ENCODE results near the gene CDCA7L.

CDCA7L gene

DNA sequence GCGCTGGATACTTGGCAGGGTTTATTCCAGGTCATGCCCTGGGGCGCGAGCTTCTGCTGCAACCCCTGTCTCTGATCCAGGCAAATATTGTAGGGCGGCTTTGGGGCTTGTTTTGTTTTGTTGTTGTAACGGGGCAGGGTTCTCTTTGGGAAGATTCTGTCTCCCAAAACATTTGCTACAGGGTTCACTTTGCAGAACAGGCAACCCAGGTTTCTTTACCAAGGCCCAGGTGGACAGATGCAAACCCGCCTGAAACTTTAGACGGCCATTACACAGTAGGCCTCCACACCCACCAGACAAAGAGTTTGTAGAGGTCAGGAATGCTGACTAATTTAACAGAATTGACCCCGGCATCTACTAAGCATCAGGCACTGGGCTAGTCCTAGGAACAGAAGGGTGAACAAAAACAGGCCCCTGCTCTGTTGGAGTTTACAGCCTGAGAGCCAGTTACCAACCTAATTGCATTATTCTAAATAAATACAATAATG lies 567 bp upstream of the CDCA7L start:
- H3K4me3 ChIP-seq (ENCODE audit: low read depth, low read length) = peak overlapping the region; percentile 72
- TF ChIP-seq, protein P1, sequence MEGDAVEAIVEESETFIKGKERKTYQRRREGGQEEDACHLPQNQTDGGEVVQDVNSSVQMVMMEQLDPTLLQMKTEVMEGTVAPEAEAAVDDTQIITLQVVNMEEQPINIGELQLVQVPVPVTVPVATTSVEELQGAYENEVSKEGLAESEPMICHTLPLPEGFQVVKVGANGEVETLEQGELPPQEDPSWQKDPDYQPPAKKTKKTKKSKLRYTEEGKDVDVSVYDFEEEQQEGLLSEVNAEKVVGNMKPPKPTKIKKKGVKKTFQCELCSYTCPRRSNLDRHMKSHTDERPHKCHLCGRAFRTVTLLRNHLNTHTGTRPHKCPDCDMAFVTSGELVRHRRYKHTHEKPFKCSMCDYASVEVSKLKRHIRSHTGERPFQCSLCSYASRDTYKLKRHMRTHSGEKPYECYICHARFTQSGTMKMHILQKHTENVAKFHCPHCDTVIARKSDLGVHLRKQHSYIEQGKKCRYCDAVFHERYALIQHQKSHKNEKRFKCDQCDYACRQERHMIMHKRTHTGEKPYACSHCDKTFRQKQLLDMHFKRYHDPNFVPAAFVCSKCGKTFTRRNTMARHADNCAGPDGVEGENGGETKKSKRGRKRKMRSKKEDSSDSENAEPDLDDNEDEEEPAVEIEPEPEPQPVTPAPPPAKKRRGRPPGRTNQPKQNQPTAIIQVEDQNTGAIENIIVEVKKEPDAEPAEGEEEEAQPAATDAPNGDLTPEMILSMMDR (IDR thresholded peaks at IDR 0.05; ENCODE audit: low read depth, low read length) = no peak

DNA sequence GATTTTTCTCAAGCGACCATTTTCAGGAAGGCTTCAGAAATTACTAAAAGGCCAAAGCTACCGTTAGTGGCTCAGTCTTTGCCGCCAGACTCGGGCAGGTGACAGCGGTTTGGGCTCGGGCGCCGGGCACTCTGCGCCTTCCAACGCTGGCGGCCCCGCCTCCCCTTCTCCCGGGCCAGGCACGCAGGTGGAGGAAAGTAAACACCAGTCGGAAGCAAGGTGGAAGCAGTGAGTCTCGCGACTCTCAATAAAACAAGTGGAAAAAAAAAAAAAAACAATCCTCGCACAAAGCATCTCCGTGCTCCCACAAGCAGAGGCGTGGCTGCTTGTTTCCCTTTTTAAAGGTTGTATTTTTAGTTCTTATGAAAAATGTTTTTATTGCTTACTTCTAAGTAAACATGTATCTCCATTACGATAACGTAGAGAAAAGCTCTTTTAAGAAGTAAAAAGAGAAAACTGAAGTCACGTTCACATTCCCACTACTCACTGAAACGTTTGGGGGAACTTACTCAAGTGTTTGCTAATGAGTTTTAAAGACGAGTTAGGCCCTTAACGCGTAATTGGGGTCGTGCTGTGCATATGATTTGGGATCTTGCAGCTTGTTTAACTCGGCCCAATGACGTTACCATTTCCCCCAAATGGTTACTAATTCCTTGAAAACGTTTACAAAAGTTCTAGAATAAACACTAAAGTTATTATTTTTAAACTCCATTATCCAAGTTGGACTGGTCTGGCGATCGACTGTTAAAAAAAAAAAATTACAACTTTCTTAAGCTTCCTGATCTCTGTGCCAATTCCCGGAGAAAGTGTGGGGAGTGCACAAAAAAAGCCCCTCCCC lies 864 bp downstream of the CDCA7L start:
- peak overlapping the region; percentile 72 for H3K4me3 ChIP-seq (ENCODE audit: low read depth, low read length)
- TF ChIP-seq, protein P1 (IDR thresholded peaks at IDR 0.05; ENCODE audit: low read depth, low read length) = no peak

DNA sequence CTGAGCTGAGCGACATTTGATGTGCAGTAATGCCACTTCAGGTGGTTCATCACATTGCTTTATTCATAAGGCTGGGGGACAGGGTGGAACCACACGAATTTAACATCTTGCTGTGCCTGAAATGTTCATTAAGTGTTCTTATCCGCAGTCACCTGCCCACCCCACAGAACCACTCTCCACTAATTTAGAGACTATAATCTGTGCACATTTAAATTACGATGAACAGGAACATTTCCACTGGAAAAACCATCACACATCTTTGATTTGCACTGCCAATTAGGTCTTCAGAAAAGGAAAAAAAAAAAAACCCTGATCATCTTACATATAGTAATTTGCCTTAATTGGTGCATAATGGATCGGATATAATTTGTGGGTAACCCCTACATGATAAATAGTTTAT lies 2.3 kb downstream of the CDCA7L start:
- H3K4me3 ChIP-seq (ENCODE audit: low read depth, low read length) = no peak overlapping the region
- TF ChIP-seq, protein P1 (IDR thresholded peaks at IDR 0.05; ENCODE audit: low read depth, low read length) = no peak

DNA sequence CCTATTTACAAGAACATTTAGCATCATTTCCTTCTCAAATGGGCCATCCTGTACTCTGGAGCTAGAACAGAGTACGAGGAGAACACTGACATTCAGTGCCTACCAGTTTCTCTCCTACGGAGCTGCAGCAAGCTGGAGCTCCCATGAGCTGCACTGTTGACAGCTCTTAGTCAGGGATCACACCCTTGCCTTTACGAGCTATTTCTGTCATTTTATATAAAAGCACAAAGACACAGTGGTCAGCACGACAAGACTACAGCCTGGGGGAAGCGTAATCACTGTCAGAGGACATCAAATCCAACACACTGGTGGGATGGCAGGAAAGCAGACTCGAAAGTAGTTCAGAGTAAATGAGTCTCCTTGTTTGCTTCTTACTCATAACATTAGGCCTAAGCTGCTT lies 2.7 kb downstream of the CDCA7L start:
- TF ChIP-seq, protein P1 (IDR thresholded peaks at IDR 0.05; ENCODE audit: low read depth, low read length) = no peak
- H3K4me3 ChIP-seq (ENCODE audit: low read depth, low read length) = no peak overlapping the region

DNA sequence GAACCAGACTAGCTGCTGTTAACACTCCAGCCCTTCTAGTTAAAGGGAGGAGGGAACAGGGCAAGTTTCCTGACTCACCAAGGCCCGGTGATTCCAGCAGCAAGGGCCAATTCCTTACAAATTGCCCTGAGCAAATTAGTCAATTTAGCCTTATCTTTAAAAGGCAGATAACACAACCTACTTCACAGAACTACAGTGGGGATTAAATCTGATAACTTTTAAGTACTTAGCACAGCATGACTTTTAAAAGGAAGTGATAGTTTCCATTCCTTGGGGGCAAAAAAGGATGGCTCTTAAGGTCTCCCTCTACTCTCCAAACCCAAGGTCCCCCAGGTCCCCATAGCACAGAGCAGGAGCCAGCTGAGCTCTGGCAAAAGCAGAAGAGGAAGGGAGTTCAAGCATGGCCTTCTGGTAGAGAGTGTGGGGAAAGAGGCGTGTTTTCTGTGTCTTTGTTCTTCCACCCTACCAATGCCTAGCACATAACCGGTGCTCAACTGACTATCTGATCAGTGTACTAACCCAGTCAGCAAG lies 4.0 kb downstream of the CDCA7L start:
- TF ChIP-seq, protein P1 (IDR thresholded peaks at IDR 0.05; ENCODE audit: low read depth, low read length) = no peak
- H3K4me3 ChIP-seq (ENCODE audit: low read depth, low read length) = no peak overlapping the region

DNA sequence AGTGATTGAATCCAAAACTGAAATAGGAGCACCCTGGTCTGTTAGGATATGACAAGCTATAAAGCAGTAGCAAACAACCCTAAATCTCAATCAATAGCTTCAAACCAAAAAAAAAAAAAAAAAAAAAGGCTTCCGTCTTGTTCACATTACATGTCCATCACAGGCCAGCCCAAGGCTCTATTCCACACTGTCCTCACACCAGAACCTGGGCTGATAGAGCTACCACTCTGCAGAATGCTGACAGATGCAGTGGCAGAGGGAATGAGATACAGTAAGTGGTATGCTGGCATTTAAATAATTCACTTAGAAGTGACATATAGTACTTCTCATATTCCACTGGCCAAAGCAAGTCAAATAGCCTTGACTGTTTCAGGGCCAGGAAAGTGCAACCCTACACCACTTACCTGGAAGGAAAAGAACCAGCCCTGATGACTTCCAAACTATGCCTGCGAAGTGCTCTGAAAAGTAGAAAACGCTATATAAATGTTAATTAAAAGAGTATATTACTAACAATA lies 5.8 kb downstream of the CDCA7L start:
- TF ChIP-seq, protein P1 (IDR thresholded peaks at IDR 0.05; ENCODE audit: low read depth, low read length) = no peak
- no peak overlapping the region for H3K4me3 ChIP-seq (ENCODE audit: low read depth, low read length)

All from WI38 (cell line).